GM18951 (cell line): ENCODE results near the gene XRCC2.
"Not testable (repeated sequence)": the region's sequence is repeated elsewhere in the genome, so short reads cannot be mapped to it uniquely, and the experiment has no call there.

ENCODE experiments used
- POLR2A ChIP-seq: IDR thresholded peaks from 4 replicates; pipeline ENCODE4 v1.6.1; 2011; ENCODE audit warnings: mild to moderate bottlenecking; ENCODE audit not compliant: insufficient read length, insufficient read depth; ENCODE audit errors: extremely low read depth
- in situ Hi-C: fragments of 300-500 bp; cut with MboI; formaldehyde crosslinking; loops from one replicate; pipeline ENCODE4 v1.12.0; 2022; ENCODE audit warnings: low sequenced_read_pairs, mixed read lengths, inconsistent platforms; ENCODE audit not compliant: unreplicated experiment

The XRCC2 gene

DNA sequence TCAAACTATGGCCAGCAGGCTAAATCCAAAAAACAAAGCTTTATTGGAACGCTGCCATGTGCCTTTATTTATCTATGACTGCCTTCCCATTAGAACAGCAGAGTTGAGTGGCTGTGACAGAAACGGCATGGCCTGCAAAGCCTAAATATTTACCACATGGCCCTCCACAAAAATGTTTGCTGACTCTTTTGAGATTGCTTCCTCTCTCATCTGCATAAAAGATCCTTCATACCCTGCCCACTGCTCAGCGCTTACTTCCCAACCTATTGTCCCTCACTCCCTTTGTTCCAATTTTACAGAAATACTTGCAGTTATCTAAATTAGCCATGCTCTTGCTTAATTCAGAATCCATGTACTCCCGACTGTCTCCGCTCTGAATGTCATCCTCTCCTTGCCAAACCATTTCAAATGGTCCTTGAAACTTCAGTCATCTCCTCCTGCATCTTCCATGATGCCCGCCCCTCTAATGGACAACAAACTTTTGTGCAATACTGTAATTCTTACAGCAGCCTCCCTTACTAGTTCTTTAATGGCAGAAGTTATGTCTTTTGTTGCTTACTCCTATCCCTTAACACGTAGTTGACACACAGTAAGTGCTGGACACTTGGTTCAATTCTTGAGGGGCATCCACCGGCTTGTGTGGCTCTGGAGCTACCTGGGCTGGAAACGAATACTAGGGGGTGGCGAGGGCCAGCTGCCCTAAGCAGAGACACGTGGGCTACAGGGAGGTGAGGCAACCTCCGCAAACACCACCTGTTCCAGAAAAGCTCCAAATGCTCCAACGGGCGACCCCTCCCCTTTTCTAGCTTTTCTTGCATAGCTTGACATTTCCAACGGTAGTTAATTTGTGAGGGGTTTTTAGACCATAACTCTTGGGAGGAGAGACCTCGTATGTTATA is 832 bp downstream of the XRCC2 start:
- TF ChIP-seq POLR2A: no peak
- in situ Hi-C loops: no loop called here

DNA sequence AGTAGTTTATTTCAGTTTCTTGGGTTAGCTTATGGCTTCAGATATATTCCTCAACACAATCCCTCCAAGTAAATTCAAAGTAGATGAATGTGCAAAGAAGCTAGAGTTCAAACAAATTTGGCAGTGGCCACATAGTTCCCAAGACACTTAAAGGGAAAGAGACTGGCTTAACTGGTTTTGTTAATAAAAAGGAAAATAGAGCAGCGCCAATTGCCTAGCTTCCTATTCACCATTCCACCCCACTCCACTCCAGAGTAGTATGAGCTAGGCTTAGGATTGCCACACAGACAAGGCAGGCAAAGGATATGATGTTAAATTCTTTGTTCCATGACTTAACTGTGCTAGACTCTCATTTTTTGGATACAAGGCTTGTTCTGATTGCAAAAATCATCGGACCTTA is 2.0 kb downstream of the XRCC2 start:
- TF ChIP-seq POLR2A: no peak
- in situ Hi-C loops: no loop called here

DNA sequence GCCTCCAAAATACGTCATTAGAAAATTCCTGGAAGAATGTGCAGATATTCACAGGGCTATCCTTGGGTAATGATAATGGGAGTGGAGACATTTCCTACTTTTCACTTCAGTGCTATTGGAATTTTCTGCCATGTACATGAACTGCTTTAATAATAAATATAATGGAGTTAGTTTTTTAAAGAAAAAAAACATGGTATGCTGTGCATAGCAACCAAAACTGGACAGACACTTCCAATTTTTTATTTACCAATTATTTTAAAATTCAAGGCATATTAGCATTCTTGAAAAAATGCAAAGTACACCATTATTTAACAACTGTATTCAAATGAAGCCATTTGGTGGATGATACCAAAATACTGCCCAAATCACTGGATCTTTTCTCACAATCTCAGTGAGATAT is 3.3 kb downstream of the XRCC2 start:
- in situ Hi-C loops: no loop called here
- no peak for TF ChIP-seq POLR2A

DNA sequence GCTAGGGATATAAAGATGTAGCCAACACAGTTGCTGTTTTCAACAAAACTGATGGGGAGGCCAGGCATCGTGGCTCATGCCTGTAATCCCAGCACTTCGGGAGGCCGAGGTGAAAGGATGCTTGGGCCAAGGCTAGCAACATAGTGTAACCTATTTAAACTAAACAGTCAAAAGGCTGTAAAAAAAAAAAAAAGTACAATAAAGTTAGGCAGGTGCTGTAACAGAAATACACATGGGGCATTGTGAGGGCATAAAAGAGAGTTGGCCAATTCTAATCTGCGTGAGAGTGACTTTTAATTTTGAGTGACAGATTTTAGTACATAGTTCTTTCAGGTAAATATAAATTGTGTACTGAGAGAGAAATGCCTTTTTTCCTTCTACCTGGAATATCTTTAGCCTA is 6.2 kb downstream of the XRCC2 start:
- no peak for TF ChIP-seq POLR2A
- in situ Hi-C loops: no loop called here

DNA sequence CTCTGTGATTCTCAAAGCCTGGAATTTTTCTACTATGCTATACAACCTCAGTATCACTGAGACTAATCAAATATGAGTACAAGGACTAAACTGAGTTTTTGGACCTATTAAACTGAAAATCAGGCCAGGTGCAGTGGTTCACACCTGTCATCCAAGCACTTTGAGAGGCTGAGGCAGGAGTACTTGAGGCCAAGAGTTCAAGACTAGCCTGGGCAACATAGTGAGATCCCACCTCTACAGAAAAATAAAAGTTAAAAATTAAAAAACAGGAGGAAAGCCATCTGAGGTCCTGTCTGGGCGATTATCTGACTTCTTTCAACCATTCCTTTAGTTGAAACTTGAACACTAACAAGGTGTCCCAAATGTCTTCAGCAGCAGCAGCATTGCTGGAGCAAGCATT is 7.0 kb downstream of the XRCC2 start:
- no peak for TF ChIP-seq POLR2A
- in situ Hi-C loops: no loop called here

DNA sequence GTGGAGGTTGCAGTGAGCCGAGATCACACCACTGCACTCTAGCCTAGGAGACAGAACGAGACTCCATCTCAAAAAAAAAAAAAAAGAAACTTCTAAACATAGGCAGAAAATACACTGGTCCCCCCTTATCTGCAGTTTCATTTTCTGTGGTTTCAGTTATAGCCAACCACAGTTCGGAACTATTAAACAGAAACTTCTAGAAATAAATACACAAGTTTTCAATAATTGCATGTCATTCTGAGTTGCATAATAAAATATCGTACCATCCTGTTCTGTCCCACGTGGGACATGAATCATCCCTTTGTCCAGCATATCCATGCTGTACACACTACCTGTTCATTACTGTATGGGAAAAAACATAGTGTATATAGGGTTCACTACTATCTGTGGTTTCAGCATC is 8.0 kb downstream of the XRCC2 start:
- in situ Hi-C loops: no loop called here

DNA sequence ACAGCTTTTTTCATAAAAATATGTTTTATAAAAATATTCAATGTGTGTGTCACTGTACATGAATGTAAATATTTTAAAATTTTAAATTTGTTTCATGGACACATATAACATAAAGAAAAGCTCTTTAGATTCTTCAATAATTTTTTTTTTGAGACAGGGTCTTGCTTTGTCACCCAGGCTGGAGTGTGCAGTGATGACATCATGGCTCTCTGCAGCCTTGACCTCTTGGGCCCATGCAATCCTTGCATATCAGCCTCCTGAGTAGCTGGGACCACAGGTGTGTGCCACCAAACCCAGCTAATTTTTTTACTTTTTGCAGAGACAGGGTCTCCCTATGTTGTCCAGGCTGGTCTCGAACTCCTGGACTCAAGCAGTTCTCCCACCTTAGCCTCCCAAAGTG is 9.9 kb downstream of the XRCC2 start:
- in situ Hi-C loops: no loop called here
- no peak for TF ChIP-seq POLR2A

More for the DNA sequence above, 8.0 kb downstream of the XRCC2 start:
- TF ChIP-seq POLR2A: no peak

DNA sequence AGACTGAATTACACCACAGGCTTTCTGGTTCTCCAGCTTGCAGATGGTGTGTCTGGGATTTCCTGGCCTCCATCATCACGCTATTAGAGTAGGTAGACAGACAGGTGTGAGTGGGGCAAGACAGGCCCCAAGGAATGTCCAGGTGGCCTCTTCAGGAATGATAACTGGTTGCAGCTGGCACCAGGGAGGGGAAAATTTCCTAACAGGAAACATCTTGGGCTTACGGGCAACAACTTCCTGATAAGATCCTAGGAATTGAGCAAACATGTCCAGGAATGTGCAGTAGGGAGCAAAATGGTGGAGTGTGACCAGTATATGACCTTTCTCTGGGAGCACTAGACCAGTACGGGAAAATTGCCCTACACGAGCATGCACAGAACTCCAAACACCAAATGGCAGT is 11.3 kb downstream of the XRCC2 start:
- no peak for TF ChIP-seq POLR2A
- in situ Hi-C loops: no loop called here

DNA sequence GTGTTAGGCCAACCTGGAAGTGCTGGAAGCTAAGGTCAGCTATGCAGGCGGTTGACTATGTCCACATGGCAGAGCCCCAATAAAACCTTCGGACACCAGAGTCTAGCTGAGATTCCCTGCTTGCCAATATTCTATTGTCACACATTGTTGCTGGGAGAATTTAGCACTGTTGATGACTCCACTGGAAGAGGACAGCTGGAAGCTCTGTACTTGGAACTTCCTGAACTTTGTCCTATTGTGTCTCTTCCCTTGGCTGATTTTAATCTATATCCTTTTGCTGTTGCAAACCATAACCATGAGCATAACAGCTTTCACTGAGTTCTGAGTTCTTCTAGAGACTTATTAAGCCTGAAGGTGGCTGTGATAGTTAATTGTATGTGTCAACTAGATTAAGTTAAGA is 12.0 kb downstream of the XRCC2 start:
- in situ Hi-C loops: no loop called here
- TF ChIP-seq POLR2A: no peak

DNA sequence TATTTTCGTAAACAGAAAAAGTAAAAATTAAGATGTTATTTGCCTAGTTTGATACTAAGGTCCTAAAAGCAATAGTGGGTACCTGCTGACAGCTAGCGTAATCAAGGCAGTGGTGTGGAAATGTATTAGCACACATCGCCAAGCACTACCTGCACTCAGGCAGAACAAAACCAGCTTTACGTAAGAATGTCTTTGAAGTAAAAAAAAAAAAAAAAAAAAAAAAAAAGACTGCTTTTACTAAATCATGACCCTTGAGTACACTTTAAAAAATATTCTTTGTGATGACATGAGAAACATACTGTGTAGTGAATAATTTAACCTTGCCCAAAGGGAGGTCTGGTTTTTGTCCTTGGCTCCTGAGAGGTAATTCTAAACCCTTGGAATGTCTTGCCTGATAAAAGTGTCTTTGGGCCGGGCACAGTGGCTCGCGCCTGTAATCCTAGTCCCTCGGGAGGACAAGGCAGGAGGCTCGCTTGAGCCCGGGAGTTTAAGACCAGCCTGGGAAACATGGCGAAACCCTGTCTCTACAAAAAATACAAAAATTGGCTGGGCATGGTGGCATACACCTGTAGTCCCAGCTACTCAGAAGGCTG is 12.7 kb downstream of the XRCC2 start:
- TF ChIP-seq POLR2A: no peak
- in situ Hi-C loops: no loop called here

DNA sequence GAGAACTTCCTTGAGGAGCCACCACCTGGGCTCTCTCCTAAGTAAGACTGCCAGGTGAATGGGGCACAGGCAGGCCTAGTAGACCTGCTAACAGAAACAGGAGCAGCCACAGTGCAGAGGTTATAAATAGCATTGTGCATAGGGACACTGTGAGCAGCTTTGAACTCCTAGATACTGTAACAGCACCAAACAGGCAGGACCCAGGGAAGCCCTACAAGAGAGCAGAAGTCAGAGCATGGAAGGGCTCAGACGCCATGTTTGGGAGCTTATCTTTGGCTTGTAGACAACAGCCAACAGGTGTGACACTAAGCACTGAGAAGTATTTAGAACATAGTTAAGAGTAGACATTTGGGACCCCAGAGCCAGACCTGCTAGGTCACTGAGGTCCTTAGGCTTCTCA is 14.5 kb downstream of the XRCC2 start:
- in situ Hi-C loops: no loop called here
- no peak for TF ChIP-seq POLR2A

DNA sequence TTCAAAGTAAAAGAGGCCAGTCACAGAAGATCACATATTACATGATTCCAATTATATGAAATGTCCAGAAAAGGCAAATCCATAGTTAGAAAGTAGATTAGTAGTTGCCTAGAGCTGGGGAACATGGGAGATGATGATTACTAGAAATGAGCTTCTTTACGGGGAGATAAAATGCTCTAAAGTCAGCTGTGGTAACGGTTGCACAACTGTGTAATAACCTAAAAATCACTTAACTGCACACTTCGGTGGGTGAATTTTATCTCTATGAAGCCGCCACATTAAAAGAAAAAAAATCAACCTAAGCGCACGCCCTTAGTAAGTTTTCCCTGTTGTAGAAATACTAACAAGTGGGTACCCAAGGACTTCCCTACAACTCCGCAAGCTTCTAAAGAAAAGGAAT is 15.9 kb downstream of the XRCC2 start:
- in situ Hi-C loops: no loop called here
- no peak for TF ChIP-seq POLR2A

DNA sequence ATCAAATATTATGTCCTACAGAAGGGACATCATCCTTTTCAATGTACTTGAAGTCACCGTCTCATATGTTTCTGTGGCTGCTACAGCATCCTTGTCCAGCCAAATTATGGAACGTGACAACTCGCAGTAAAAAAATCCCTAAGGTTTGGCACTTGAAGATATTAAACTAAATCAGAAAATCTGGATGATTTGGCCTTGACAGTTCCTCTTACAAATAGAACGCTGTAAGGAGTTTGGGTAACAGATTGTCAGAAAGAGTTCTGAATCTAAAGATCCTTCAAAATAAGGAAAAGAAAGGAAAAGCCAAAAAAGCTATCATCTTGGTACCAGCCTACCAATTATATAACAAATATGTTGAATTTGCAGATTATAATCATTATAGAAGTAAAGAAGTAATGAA is 21.0 kb downstream of the XRCC2 start:
- in situ Hi-C loops: no loop called here
- TF ChIP-seq POLR2A: no peak

DNA sequence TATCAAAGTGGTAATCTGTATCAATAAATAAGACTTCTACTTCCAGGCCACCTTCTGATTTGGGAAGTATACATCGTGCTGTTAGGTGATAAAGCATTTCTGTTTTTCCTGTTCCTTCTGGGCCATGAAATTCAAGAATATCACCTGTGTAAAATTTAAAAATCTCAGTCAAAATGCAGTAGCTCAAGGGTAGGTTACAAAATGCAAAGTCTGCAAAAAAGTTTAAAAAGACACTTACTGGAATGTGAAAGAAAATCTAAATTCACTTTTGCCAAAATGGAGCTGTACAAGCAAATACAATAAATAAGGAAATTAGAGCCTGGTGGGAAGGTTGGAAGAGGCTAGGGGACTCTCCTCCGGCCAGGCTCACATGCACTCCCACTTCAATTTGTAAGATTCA is 26.7 kb downstream of the XRCC2 start:
- in situ Hi-C loops: no loop called here
- no peak for TF ChIP-seq POLR2A

DNA sequence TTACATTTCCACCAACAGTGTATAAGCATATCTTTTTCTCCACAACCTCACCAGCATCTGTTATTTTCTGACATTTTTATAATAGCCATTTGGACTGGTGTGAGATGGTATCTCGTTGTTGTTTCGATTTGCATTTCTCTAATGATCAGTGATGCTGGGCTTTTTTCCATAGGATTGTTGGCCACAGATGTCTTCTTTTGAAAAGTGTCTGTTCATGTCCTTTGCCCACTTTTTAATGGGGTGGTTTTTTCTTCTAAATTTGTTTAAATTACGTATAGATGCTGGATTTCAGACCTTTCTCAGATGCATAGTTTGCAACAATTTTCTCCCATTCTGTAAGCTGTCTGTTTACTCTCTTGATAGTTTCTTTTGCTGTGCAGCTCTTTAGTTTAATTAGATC is 28.9 kb downstream of the XRCC2 start:
- in situ Hi-C loops: no loop called here
- no peak for TF ChIP-seq POLR2A

DNA sequence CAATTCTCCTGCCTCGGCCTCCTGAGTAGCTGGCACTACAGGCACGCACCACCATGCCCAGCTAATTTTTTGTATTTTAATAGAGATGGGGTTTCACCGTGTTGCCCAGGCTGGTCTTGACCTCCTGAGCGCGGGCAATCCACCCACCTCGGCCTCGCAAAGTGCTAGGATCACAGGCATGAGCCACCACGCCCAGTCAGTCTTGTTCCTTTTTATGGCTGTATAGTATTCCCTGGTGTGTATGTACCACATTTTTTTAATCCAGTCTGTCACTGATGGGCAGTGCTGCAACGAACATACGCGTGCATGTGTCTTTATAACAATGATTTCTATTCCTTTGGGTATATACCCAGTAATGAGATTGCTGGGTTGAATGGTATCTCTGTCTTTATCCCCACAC is 29.4 kb downstream of the XRCC2 start:
- in situ Hi-C loops: not testable (repeated sequence)
